Activated CD4-positive, alpha-beta T cell treated with anti-CD3 and anti-CD28 coated beads for 36 hours (primary cell): ENCODE data around the gene NCOA7. TPM values are rescaled to one million over a fixed set of nuclear protein-coding genes. Genes with fewer than 3 reads are reported as not detected.

Experiments used
- ATAC-seq: fragments of 200-7000 bp; cut with Tn5 transposase; one replicate; pipeline ENCODE4 v1.10.0; 2021; ENCODE audit warnings: mild to moderate bottlenecking, moderate library complexity
- CTCF ChIA-PET: fragments of 350-600 bp; sonication (Branson Sonifier 250); formaldehyde crosslinking; loops from one replicate; lab custom pipeline; 2021; ENCODE audit warnings: antibody characterized with exemption; lab: Charles Lee
- POLR2A ChIA-PET: fragments of 350-600 bp; sonication (Branson Sonifier 250); formaldehyde crosslinking; loops from one replicate; lab custom pipeline; 2021; ENCODE audit warnings: antibody characterized with exemption, inconsistent platforms; lab: Charles Lee
- DNase-seq: peaks from one replicate; pipeline ENCODE4 v3.0.0-alpha.2; 2020
- H3K27ac Mint-ChIP-seq: one replicate; pipeline ENCODE4 v1.8.0; 2021; ENCODE audit warnings: mixed read lengths
- H3K27me3 Mint-ChIP-seq: one replicate; pipeline ENCODE4 v1.8.0; 2021; ENCODE audit warnings: mixed read lengths
- H3K36me3 Mint-ChIP-seq: one replicate; pipeline ENCODE4 v1.8.0; 2021; ENCODE audit warnings: low read depth, mixed read lengths
- H3K4me1 Mint-ChIP-seq: one replicate; pipeline ENCODE4 v1.8.0; 2021; ENCODE audit warnings: mixed read lengths
- H3K4me3 Mint-ChIP-seq: one replicate; pipeline ENCODE4 v1.8.0; 2021; ENCODE audit warnings: mild to moderate bottlenecking, moderate library complexity, mixed read lengths
- H3K9me3 Mint-ChIP-seq: one replicate; pipeline ENCODE4 v1.8.0; 2021; ENCODE audit warnings: low read depth, mixed read lengths
- intact Hi-C, 2 experiments: fragments of 100-400 bp; cut with DNase I in 1 of 2; cut with micrococcal nuclease in 1 of 2; formaldehyde crosslinking; loops; one replicate each; pipeline versions ENCODE4 v1.14.2 to v1.15.1; 2022 to 2024; cut with DNase I, micrococcal nuclease
- total RNA-seq, 2 experiments: library from RNA; stranded (reverse); gene quantifications; one replicate each; pipeline ENCODE4 v1.2.3, GENCODE V29; 2021

NCOA7 gene
- total RNA-seq, 2 experiments from 2014 or later, result 54.3 to 67.4 TPM

- intact Hi-C loops, result no loop called here
- Mint-ChIP-seq H3K27ac (no peak overlapping the region), H3K4me3 (no peak overlapping the region), H3K4me1 (no peaks in the 10 kb centered on the region), H3K27me3 (no peaks in the 10 kb centered on the region), H3K36me3 (no peaks in the 10 kb centered on the region), H3K9me3 (no peaks in the 10 kb centered on the region)
- ChIA-PET POLR2A (no interaction called here), CTCF (interaction anchor here (0.6 kb wide), 1 partner anchor 825 kb away, joined by 3 read pairs; no protein-coding TSS in a partner anchor)
- ATAC-seq, result no peak
- DNase-seq, result no peak
These were observed 76.8 kb downstream of the NCOA7 start for GRCh38 chr6:125867483-125867942.

DNA sequence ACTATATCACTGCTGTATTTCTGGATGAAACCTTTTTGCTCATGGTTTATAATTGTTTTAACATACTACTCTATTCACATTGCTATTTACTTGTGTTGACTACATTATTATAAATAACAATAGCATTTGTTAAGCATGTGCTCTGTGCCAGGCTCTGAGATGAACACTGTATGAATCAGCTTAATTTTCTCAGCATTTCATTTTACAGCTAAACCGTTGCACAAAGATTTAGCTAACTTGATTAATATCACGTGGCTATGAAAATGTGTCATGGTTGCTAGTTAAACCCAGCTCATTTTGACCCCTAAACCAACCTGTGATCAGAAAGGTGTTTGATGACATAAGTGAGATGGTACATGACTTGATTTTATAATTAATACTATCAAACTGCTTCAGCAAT is 77.5 kb downstream of the NCOA7 start:
- ATAC-seq (no peak), DNase-seq (no peak)
- Mint-ChIP-seq H3K9me3 (no peaks in the 10 kb centered on the region), H3K36me3 (no peaks in the 10 kb centered on the region), H3K27ac (no peak overlapping the region), H3K27me3 (no peaks in the 10 kb centered on the region), H3K4me1 (no peaks in the 10 kb centered on the region), H3K4me3 (no peak overlapping the region)
- ChIA-PET CTCF (interaction anchor here (0.6 kb wide), 1 partner anchor 10 kb away, joined by 3 read pairs; no protein-coding TSS in a partner anchor), POLR2A (no interaction called here)
- intact Hi-C loops, result no loop called here

DNA sequence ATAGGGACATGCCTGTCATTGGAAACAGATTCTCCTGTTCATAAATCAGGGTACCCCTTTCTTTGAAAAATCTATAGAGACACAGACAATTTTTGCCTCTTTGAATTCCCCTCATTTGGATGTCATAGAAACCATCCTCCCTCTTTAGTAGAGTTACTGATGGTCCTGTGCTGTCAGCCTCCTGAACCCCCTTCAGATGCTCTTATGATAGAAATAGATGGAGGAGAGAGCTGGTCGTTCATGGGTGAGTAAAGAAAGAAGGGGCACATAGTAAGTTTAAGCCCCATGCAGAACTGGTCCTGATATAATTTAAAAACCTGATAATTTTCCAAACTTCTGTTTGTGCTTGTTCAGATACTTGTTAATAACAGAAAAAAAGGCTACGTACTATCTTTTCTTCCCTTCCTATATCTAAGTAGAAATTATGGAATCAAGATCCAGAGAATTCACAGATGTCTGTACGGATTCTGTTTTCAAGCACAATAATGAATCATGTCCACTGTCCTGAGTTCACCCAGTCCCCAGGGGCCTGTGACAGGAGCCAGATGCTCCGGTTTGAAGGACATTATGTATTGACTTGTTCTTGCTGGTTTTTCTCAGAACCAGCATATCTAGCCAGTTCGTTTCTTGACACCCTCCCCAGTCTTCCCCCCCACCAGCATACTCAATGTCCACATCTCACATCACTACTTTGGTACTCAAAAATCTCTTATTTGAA is 78.1 kb downstream of the NCOA7 start:
- Mint-ChIP-seq H3K27ac (no peak overlapping the region), H3K36me3 (no peaks in the 10 kb centered on the region), H3K4me1 (no peaks in the 10 kb centered on the region), H3K4me3 (no peak overlapping the region), H3K27me3 (no peaks in the 10 kb centered on the region), H3K9me3 (no peaks in the 10 kb centered on the region)
- DNase-seq (no peak), ATAC-seq (no peak)
- intact Hi-C loops, result no loop called here
- ChIA-PET POLR2A (no interaction called here), CTCF (interaction anchor here (0.6 kb wide), 2 partner anchors 8 to 10 kb away, joined by 3 read pairs; no protein-coding TSS in a partner anchor)

- ChIA-PET CTCF (no interaction called here), POLR2A (no interaction called here)
- H3K36me3 Mint-ChIP-seq, result no peaks in the 10 kb centered on the region
- H3K27me3 Mint-ChIP-seq, result no peaks in the 10 kb centered on the region
- no peak overlapping the region for H3K4me3 Mint-ChIP-seq
- ATAC-seq (no peak), DNase-seq (no peak)
- no peaks in the 10 kb centered on the region for H3K9me3 Mint-ChIP-seq
- H3K27ac Mint-ChIP-seq, result no peak overlapping the region
- H3K4me1 Mint-ChIP-seq, result no peaks in the 10 kb centered on the region
- intact Hi-C loops, result no loop called here
These were observed 78.7 kb downstream of the NCOA7 start for GRCh38 chr6:125869427-125869826.

- intact Hi-C loops, result no loop called here
- Mint-ChIP-seq H3K27ac (no peak overlapping the region), H3K9me3 (no peaks in the 10 kb centered on the region), H3K36me3 (peaks cover 7% of the 10 kb centered on the region), H3K4me3 (no peak overlapping the region), H3K4me1 (no peaks in the 10 kb centered on the region), H3K27me3 (no peaks in the 10 kb centered on the region)
- DNase-seq (no peak), ATAC-seq (no peak)
- CTCF ChIA-PET, result interaction anchor here (1.2 kb wide), 1 partner anchor 80 kb away, joined by 4 read pairs; no protein-coding TSS in a partner anchor
- POLR2A ChIA-PET, result no interaction called here
These were observed 80.6 kb downstream of the NCOA7 start for GRCh38 chr6:125871365-125871764.

GRCh38 chr6:125872259-125872921 is 81.6 kb downstream of the NCOA7 start:
- Mint-ChIP-seq H3K36me3 (peaks cover 7% of the 10 kb centered on the region), H3K27me3 (no peaks in the 10 kb centered on the region), H3K27ac (no peak overlapping the region), H3K4me3 (no peak overlapping the region), H3K9me3 (no peaks in the 10 kb centered on the region), H3K4me1 (no peaks in the 10 kb centered on the region)
- DNase-seq (no peak), ATAC-seq (no peak)
- intact Hi-C loops, result no loop called here
- POLR2A ChIA-PET, result no interaction called here
- CTCF ChIA-PET, result interaction anchor here (0.9 to 1.5 kb wide), 3 partner anchors 12 to 27 kb away, joined by 4 to 5 read pairs (median 4); no protein-coding TSS in a partner anchor

GRCh38 chr6:125882243-125882642 is 91.5 kb downstream of the NCOA7 start:
- no peaks in the 10 kb centered on the region for H3K4me1 Mint-ChIP-seq
- intact Hi-C loops, result no loop called here
- ChIA-PET CTCF (interaction anchor here (1.1 kb wide), 1 partner anchor 114 kb away, joined by 3 read pairs; no protein-coding TSS in a partner anchor), POLR2A (no interaction called here)
- no peaks in the 10 kb centered on the region for H3K27me3 Mint-ChIP-seq
- H3K4me3 Mint-ChIP-seq, result no peak overlapping the region
- H3K27ac Mint-ChIP-seq, result no peak overlapping the region
- DNase-seq (no peak), ATAC-seq (no peak)
- no peaks in the 10 kb centered on the region for H3K9me3 Mint-ChIP-seq
- H3K36me3 Mint-ChIP-seq, result peaks cover 47% of the 10 kb centered on the region

DNA sequence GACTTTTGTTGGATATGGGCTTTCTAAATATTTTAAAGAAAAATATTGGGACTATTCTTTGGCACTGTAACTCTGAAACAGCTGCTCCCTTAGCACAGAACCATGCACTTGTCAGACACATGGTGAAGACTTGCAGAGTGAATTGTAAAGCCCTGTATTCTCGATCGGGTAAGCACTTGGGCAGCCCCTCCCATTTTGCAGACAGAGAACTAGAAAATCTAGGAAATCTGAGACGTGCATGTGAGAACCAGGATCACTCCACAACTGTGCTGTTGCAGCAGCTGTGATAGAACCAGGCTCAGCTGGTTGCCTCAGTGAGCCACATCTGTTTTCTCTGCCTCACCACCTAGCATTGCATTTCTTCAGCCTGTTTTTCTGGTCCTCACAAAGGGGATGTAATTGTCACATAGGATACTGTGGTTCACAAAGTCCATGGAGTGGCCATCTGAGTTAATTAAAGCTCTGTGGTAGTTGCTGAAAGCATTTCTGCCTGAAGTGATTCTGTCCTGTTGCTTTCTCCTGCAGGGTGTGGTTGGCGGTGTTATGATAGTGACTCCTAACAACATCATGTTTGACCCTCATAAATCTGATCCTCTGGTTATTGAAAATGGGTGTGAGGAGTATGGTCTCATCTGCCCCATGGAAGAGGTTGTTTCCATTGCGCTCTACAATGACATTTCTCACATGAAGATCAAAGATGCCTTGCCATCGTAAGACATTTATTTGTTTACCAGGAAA is 94.0 kb downstream of the NCOA7 start:
- DNase-seq (no peak), ATAC-seq (no peak)
- intact Hi-C loops, result no loop called here
- H3K4me1 Mint-ChIP-seq, result no peaks in the 10 kb centered on the region
- peaks cover 42% of the 10 kb centered on the region for H3K36me3 Mint-ChIP-seq
- POLR2A ChIA-PET, result no interaction called here
- H3K4me3 Mint-ChIP-seq, result no peak overlapping the region
- H3K27me3 Mint-ChIP-seq, result no peaks in the 10 kb centered on the region
- CTCF ChIA-PET, result interaction anchor here (1.0 kb wide), 1 partner anchor 12 kb away, joined by 5 read pairs; no protein-coding TSS in a partner anchor
- H3K27ac Mint-ChIP-seq, result no peak overlapping the region
- H3K9me3 Mint-ChIP-seq, result no peaks in the 10 kb centered on the region

- Mint-ChIP-seq H3K27ac (no peak overlapping the region), H3K36me3 (peaks cover 43% of the 10 kb centered on the region), H3K4me1 (no peaks in the 10 kb centered on the region), H3K4me3 (no peak overlapping the region), H3K9me3 (no peaks in the 10 kb centered on the region), H3K27me3 (no peaks in the 10 kb centered on the region)
- CTCF ChIA-PET, result no interaction called here
- DNase-seq (no peak), ATAC-seq (no peak)
- intact Hi-C loops, result no loop called here
- POLR2A ChIA-PET, result no interaction called here
These were observed 95.3 kb downstream of the NCOA7 start for GRCh38 chr6:125886021-125886420.

DNA sequence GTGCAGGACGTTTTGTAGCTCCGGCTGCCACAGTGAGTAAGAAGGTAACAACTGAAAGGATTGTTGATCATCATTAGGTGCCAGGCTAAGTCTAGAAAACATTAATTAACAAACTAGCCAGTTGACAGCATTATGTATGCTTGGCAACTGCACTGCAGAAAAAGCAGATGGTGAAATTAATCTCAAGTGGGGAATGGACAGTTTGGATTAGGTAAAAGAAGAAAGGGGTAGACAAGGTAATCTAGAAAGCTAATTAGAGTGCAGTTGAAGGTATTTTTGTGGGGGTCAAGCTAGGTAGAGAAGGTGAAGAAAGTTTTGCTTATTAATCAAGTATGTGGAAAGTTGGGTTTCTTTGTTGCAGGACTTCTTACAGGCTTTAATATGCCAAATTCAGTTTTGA is 96.2 kb downstream of the NCOA7 start:
- Mint-ChIP-seq H3K27ac (no peak overlapping the region), H3K4me3 (no peak overlapping the region), H3K4me1 (no peaks in the 10 kb centered on the region), H3K27me3 (no peaks in the 10 kb centered on the region), H3K9me3 (no peaks in the 10 kb centered on the region), H3K36me3 (peaks cover 39% of the 10 kb centered on the region)
- ChIA-PET POLR2A (no interaction called here), CTCF (no interaction called here)
- intact Hi-C loops, result no loop called here
- DNase-seq, result no peak
- ATAC-seq, result no peak

DNA sequence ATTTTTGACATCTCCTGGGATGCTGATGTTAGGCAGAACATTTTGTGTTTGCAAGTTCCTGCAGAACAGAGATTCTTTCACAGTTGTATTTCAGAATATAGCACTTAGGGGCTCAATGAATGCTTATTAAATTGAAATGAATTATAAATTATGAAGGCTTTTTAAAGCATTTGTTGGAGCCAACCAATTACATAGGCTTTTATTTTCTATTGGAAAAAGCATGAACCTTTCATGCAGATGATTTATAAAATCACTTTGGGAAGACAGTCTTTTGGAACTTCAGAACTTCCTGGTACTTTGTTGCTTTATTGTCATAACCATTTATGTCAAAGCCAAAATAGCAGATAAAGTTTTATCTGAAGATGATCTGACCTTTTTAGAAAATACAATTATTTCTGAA is 96.6 kb downstream of the NCOA7 start:
- Mint-ChIP-seq H3K27ac (no peak overlapping the region), H3K4me3 (no peak overlapping the region), H3K4me1 (no peaks in the 10 kb centered on the region), H3K9me3 (no peaks in the 10 kb centered on the region), H3K36me3 (peaks cover 35% of the 10 kb centered on the region), H3K27me3 (no peaks in the 10 kb centered on the region)
- intact Hi-C loops, result no loop called here
- ChIA-PET CTCF (interaction anchor here (1.0 to 3.4 kb wide), 2 partner anchors 11 to 19 kb away, joined by 6 to 12 read pairs; no protein-coding TSS in a partner anchor), POLR2A (no interaction called here)
- DNase-seq (no peak), ATAC-seq (no peak)
